ENCODE data around the gene IFNE. TPM values are rescaled to one million over a fixed set of nuclear protein-coding genes. Genes with fewer than 3 reads are reported as not detected.

Gene IFNE
- total RNA-seq, 1 experiment from 2014 or later = 0.34 TPM

GRCh38 chr9:21510806-21511205, 28.7 kb upstream of the IFNE start:
- Mint-ChIP-seq H3K9me3 (ENCODE audit: unreplicated experiment) (no peaks in the 10 kb centered on the region), H3K4me3 (ENCODE audit: unreplicated experiment) (no peak overlapping the region), H3K4me1 (ENCODE audit: low read depth, unreplicated experiment) (peaks cover 28% of the 10 kb centered on the region), H3K27me3 (ENCODE audit: insufficient read depth, unreplicated experiment) (no peaks in the 10 kb centered on the region), H3K36me3 (ENCODE audit: insufficient read depth, unreplicated experiment) (peaks cover 17% of the 10 kb centered on the region), H3K27ac (ENCODE audit: unreplicated experiment) (no peak overlapping the region)
- intact Hi-C loops (cut with micrococcal nuclease; ENCODE audit: unreplicated experiment) = no loop called here
- no peak for TF ChIP-seq CTCF (IDR thresholded peaks at IDR 0.05; ENCODE audit: insufficient read depth in 1 of 2, low read depth in 1 of 2, low read length in 1 of 2, severe bottlenecking in 1 of 2, unreplicated experiment in 1 of 2)
- ChIA-PET POLR2A (no interaction called here), CTCF (no interaction called here)
- no peaks in the 10 kb centered on the region for H3K27me3 ChIP-seq (replicated peaks; ENCODE audit: control insufficient read depth, insufficient read depth, low read length)
- no peak for DNase-seq
- no TSS peak for BruUV-seq (replicated peaks)
- H3K4me3 ChIP-seq (ENCODE audit: low read depth, low read length) = no peak overlapping the region
- H3K36me3 ChIP-seq (ENCODE audit: control insufficient read depth, insufficient read depth, low read length) = no peaks in the 10 kb centered on the region
- peaks cover 40% of the 10 kb centered on the region for H3K4me1 ChIP-seq
- H3K9me3 ChIP-seq = no peaks in the 10 kb centered on the region

- Mint-ChIP-seq H3K4me3 (ENCODE audit: unreplicated experiment) (no peak overlapping the region), H3K4me1 (ENCODE audit: low read depth, unreplicated experiment) (peaks cover 26% of the 10 kb centered on the region), H3K36me3 (ENCODE audit: insufficient read depth, unreplicated experiment) (peaks cover 17% of the 10 kb centered on the region), H3K27ac (ENCODE audit: unreplicated experiment) (no peak overlapping the region), H3K9me3 (ENCODE audit: unreplicated experiment) (no peaks in the 10 kb centered on the region), H3K27me3 (ENCODE audit: insufficient read depth, unreplicated experiment) (no peaks in the 10 kb centered on the region)
- DNase-seq = peak; percentile 38 to 41
- H3K36me3 ChIP-seq (ENCODE audit: control insufficient read depth, insufficient read depth, low read length) = no peaks in the 10 kb centered on the region
- BruUV-seq (replicated peaks) = no TSS peak
- CTCF ChIA-PET = no interaction called here
- TF ChIP-seq CTCF (IDR thresholded peaks at IDR 0.05; ENCODE audit: insufficient read depth in 1 of 2, low read depth in 1 of 2, low read length in 1 of 2, severe bottlenecking in 1 of 2, unreplicated experiment in 1 of 2) = no peak
- intact Hi-C loops (cut with micrococcal nuclease; ENCODE audit: unreplicated experiment) = loop anchor here (1.0 to 2.0 kb wide), 5 partner anchors 41 to 281 kb away; no protein-coding TSS in a partner anchor
- POLR2A ChIA-PET = no interaction called here
- no peak overlapping the region for H3K4me3 ChIP-seq (ENCODE audit: low read depth, low read length)
- peaks cover 50% of the 10 kb centered on the region for H3K4me1 ChIP-seq
- H3K27me3 ChIP-seq (replicated peaks; ENCODE audit: control insufficient read depth, insufficient read depth, low read length) = no peaks in the 10 kb centered on the region
- no peaks in the 10 kb centered on the region for H3K9me3 ChIP-seq
Observed at GRCh38 chr9:21507483-21507790, 25.3 kb upstream of the IFNE start.

- DNase-seq = peak; percentile 35 to 39
- peaks cover 25% of the 10 kb centered on the region for H3K4me1 Mint-ChIP-seq (ENCODE audit: low read depth, unreplicated experiment)
- intact Hi-C loops (cut with micrococcal nuclease; ENCODE audit: unreplicated experiment) = loop anchor here (1.0 to 2.0 kb wide), 5 partner anchors 40 to 281 kb away; no protein-coding TSS in a partner anchor
- Histone ChIP-seq H3K4me3 (ENCODE audit: low read depth, low read length) (no peak overlapping the region), H3K36me3 (ENCODE audit: control insufficient read depth, insufficient read depth, low read length) (no peaks in the 10 kb centered on the region), H3K9me3 (no peaks in the 10 kb centered on the region), H3K27me3 (replicated peaks; ENCODE audit: control insufficient read depth, insufficient read depth, low read length) (no peaks in the 10 kb centered on the region), H3K4me1 (peaks cover 50% of the 10 kb centered on the region)
- BruUV-seq (replicated peaks) = no TSS peak
- H3K4me3 Mint-ChIP-seq (ENCODE audit: unreplicated experiment) = peak overlapping the region; percentile 44
- no peaks in the 10 kb centered on the region for H3K27me3 Mint-ChIP-seq (ENCODE audit: insufficient read depth, unreplicated experiment)
- H3K27ac Mint-ChIP-seq (ENCODE audit: unreplicated experiment) = no peak overlapping the region
- CTCF ChIA-PET = no interaction called here
- peaks cover 16% of the 10 kb centered on the region for H3K36me3 Mint-ChIP-seq (ENCODE audit: insufficient read depth, unreplicated experiment)
- TF ChIP-seq CTCF (IDR thresholded peaks at IDR 0.05; ENCODE audit: insufficient read depth in 1 of 2, low read depth in 1 of 2, low read length in 1 of 2, severe bottlenecking in 1 of 2, unreplicated experiment in 1 of 2) = no peak
- no peaks in the 10 kb centered on the region for H3K9me3 Mint-ChIP-seq (ENCODE audit: unreplicated experiment)
- POLR2A ChIA-PET = no interaction called here
Observed at GRCh38 chr9:21506626-21507482, 24.7 kb upstream of the IFNE start.

All from Caco-2 (cell line).